Epithelial cell of esophagus (primary cell): Measurements from ENCODE around the gene PPP2R2C.

ENCODE experiments used
- DNase-seq: peaks from one replicate; pipeline ENCODE4 v3.0.0; 2010; ENCODE audit warnings: low read depth
- H3K4me3 ChIP-seq: 2 replicates; pipeline ENCODE4 v1.5.1; 2011; ENCODE audit warnings: mild to moderate bottlenecking, low read length, control low read depth
- CTCF ChIP-seq: IDR thresholded peaks from 2 replicates; pipeline ENCODE4 v1.5.1; 2011; ENCODE audit warnings: low read depth, mild to moderate bottlenecking, low read length, control low read depth, inconsistent platforms; ENCODE audit not compliant: insufficient read depth; ENCODE audit errors: missing control alignments

PPP2R2C gene

GRCh38 chr4:6290256-6290655, 182.2 kb downstream of the PPP2R2C start:
- H3K4me3 ChIP-seq, result no peak overlapping the region
- TF ChIP-seq CTCF, result no peak
- no peak for DNase-seq

DNA sequence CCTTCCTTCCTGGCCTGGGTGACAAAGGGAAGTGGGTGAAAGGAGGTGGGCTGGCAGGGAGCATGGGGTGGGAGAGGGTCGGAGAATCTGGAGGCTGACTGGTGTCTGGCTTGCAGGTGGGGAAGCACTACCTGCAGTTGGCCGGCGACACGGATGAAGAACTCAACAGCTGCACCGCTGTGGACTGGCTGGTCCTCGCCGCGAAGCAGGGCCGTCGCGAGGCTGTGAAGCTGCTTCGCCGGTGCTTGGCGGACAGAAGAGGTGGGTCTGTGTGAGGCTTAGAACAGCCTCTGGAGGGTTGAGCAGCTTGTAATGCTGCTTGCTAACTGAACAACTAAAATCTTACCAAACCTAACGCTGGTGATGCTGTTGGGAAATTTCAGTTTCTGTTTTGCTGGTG, 183.5 kb downstream of the PPP2R2C start:
- no peak for DNase-seq
- H3K4me3 ChIP-seq, result no peak overlapping the region
- TF ChIP-seq CTCF, result no peak

- no peak for TF ChIP-seq CTCF
- DNase-seq, result no peak
Observed at GRCh38 chr4:6288342-6288741, 184.1 kb downstream of the PPP2R2C start.

DNA sequence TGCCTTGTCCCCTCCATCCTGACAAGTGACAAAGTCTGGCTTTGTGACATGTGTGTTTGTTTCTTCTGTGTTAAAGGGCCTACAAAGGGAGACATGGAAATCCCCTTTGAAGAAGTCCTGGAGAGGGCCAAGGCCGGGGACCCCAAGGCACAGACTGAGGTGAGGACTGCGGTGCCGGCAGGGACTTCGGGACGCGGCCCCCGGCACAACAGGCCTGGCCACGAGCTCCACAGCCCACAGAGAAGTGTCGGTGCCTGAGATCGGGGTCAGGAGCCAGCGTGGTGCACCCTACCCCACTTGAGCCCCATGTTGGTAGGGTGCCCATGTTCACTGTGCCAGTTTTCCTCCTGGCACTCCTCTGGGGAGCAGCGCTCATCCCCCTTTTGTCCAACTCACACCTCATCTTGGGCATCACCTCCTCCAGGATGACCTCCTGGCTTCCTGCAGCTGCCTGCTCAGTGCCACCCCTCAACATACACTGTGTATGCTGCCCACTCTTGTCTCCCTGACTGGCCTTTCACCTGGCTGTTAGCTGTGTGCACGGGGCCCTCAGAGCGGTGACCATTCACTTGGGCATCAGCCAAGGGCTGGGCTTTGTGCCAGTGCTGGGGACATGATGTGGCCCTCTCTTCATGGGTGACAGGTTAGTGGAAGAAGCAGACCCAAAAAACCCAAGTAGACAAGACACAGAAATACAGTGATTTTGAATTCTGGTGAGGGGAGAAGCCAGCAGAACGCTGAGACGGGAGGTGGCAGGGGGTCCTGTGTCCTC, 185.2 kb downstream of the PPP2R2C start:
- no peak for TF ChIP-seq CTCF
- DNase-seq, result no peak
- no peak overlapping the region for H3K4me3 ChIP-seq

More at GRCh38 chr4:6288342-6288741, 184.1 kb downstream of the PPP2R2C start:
- H3K4me3 ChIP-seq, result no peak overlapping the region

GRCh38 chr4:6283282-6283681, 189.1 kb downstream of the PPP2R2C start:
- no peak for DNase-seq
- TF ChIP-seq CTCF, result no peak
- no peak overlapping the region for H3K4me3 ChIP-seq

DNA sequence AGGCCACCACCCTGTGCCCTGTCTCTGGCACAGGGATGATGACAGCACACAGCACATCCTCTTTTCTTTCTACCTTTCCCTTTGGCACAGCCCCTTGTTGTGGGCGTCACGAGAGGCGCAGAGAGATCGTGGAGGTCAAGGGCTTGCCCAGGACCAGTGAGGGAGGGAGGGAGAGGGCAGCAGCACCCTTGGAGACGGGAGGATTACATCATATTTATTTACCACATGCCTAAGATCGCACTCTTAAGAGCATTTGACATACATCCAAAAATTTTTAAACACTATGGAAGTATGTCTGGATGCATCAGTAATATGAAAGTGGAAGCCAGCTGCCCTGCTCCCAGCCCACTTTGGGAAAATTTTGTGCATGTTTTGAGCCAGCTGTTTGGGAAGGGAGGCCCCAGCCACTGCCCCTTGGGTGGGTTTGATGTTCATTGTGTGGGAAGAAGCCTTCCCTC, 190.1 kb downstream of the PPP2R2C start:
- no peak for TF ChIP-seq CTCF
- no peak for DNase-seq
- no peak overlapping the region for H3K4me3 ChIP-seq
